KG1 (cell line): ENCODE data around the gene BAZ2B.
"Not testable (repeated sequence)": the region's sequence is repeated elsewhere in the genome, so short reads cannot be mapped to it uniquely, and the experiment has no call there.

ENCODE experiments used
- DNase-seq: peaks from one replicate; lab custom pipeline; 2025; lab: John Stamatoyannopoulos, UW

BAZ2B gene

GRCh38 chr2:159402790-159403189 lies 213.6 kb downstream of the BAZ2B start:
- no peak for DNase-seq

GRCh38 chr2:159402160-159402559 lies 214.2 kb downstream of the BAZ2B start:
- not testable (repeated sequence) for DNase-seq

GRCh38 chr2:159399716-159400415 lies 216.5 kb downstream of the BAZ2B start:
- DNase-seq, result no peak

GRCh38 chr2:159396799-159397198 lies 219.5 kb downstream of the BAZ2B start:
- no peak for DNase-seq

- DNase-seq, result no peak
Measured at GRCh38 chr2:159382447-159383028, 233.8 kb downstream of the BAZ2B start.

- DNase-seq, result no peak
Measured at GRCh38 chr2:159381574-159381973, 234.8 kb downstream of the BAZ2B start.

GRCh38 chr2:159380685-159381239 lies 235.6 kb downstream of the BAZ2B start:
- no peak for DNase-seq

- DNase-seq, result no peak
Measured at GRCh38 chr2:159379181-159379580, 237.2 kb downstream of the BAZ2B start.

- DNase-seq, result no peak
Measured at GRCh38 chr2:159375241-159375640, 241.1 kb downstream of the BAZ2B start.

GRCh38 chr2:159371506-159371905 lies 244.8 kb downstream of the BAZ2B start:
- no peak for DNase-seq

GRCh38 chr2:159366538-159366937 lies 249.8 kb downstream of the BAZ2B start:
- no peak for DNase-seq

- DNase-seq, result no peak
Measured at GRCh38 chr2:159362816-159363251, 253.5 kb downstream of the BAZ2B start.

- DNase-seq, result no peak
Measured at GRCh38 chr2:159362094-159362493, 254.3 kb downstream of the BAZ2B start.

- DNase-seq, result not testable (repeated sequence)
Measured at GRCh38 chr2:159361603-159362002, 254.7 kb downstream of the BAZ2B start.

- DNase-seq, result no peak
Measured at GRCh38 chr2:159356053-159356554, 260.2 kb downstream of the BAZ2B start.

GRCh38 chr2:159351977-159352376 lies 264.4 kb downstream of the BAZ2B start:
- DNase-seq, result no peak

- DNase-seq, result no peak
Measured at GRCh38 chr2:159349674-159350299, 266.6 kb downstream of the BAZ2B start.

GRCh38 chr2:159326569-159327255 lies 289.6 kb downstream of the BAZ2B start:
- no peak for DNase-seq

GRCh38 chr2:159322419-159322818 lies 293.9 kb downstream of the BAZ2B start:
- DNase-seq, result no peak

- no peak for DNase-seq
Measured at GRCh38 chr2:159317392-159318088, 298.8 kb downstream of the BAZ2B start.

- DNase-seq, result no peak
Measured at GRCh38 chr2:159307942-159308341, 308.4 kb downstream of the BAZ2B start.

- DNase-seq, result no peak
Measured at GRCh38 chr2:159300586-159300985, 315.8 kb downstream of the BAZ2B start.
